A673 (cell line): ENCODE data around the gene KIAA1328. TPM values are rescaled to one million over a fixed set of nuclear protein-coding genes. Genes with fewer than 3 reads are reported as not detected.
A peak's percentile ranks its signal among the peaks of the same experiment; 100 is the strongest.

Experiments used
- BruUV-seq: library from RNA; stranded (reverse); fragments of 400-500 nt; replicated peaks from 2 replicates; lab custom pipeline; 2021; lab: Mats Ljungman, UMichigan
- CTCF ChIA-PET: fragments of 300-600 bp; sonication (Branson Sonifier 250); formaldehyde crosslinking; loops from one replicate; lab custom pipeline; 2022; ENCODE audit warnings: antibody characterized with exemption; lab: Charles Lee
- POLR2A ChIA-PET: fragments of 300-600 bp; sonication (Branson Sonifier 250); formaldehyde crosslinking; loops from one replicate; lab custom pipeline; 2022; ENCODE audit warnings: antibody characterized with exemption; ENCODE audit not compliant: low non-redundant PET; lab: Charles Lee
- DNase-seq: peaks from one replicate; pipeline ENCODE4 v3.0.0-alpha.2; 2015; ENCODE audit warnings: low spot score
- H3K27ac ChIP-seq: fragments of 200-600 bp; sonication (generic); 2 replicates; pipeline ENCODE4 v1.5.1; 2016; ENCODE audit warnings: mixed run types, low read depth, mild to moderate bottlenecking, mixed read lengths, antibody characterized with exemption, low read length; ENCODE audit not compliant: poor library complexity, severe bottlenecking
- H3K27me3 ChIP-seq: fragments of 200-600 bp; sonication (generic); replicated peaks from 2 replicates; pipeline ENCODE4 v1.6.1; 2017; ENCODE audit warnings: mixed run types, low read depth, mild to moderate bottlenecking, mixed read lengths, antibody characterized with exemption, low read length; ENCODE audit not compliant: insufficient read depth, poor library complexity
- H3K36me3 ChIP-seq: fragments of 200-600 bp; sonication (generic); 2 replicates; pipeline ENCODE4 v1.6.1; 2016; ENCODE audit warnings: mixed run types, mild to moderate bottlenecking, mixed read lengths, antibody characterized with exemption, low read length; ENCODE audit not compliant: insufficient read depth, poor library complexity, severe bottlenecking
- H3K4me1 ChIP-seq: fragments of 200-600 bp; sonication (generic); 2 replicates; pipeline ENCODE4 v1.6.1; 2017; ENCODE audit warnings: mixed run types, mild to moderate bottlenecking, mixed read lengths, antibody characterized with exemption, low read length; ENCODE audit not compliant: insufficient read depth, poor library complexity, severe bottlenecking
- H3K4me3 ChIP-seq: fragments of 200-600 bp; sonication (generic); 2 replicates; pipeline ENCODE4 v1.5.1; 2016; ENCODE audit warnings: low read depth, mixed run types, mild to moderate bottlenecking, mixed read lengths, low read length; ENCODE audit not compliant: poor library complexity, severe bottlenecking
- H3K9me3 ChIP-seq: fragments of 200-600 bp; sonication (generic); 2 replicates; pipeline ENCODE4 v1.6.1; 2016; ENCODE audit warnings: mixed run types, low read depth, mild to moderate bottlenecking, mixed read lengths, antibody characterized with exemption, low read length; ENCODE audit not compliant: poor library complexity, severe bottlenecking
- EZH2 ChIP-seq: fragments of 200-600 bp; sonication (generic); IDR thresholded peaks from 2 replicates; pipeline ENCODE4 v1.6.1; 2017; ENCODE audit warnings: borderline replicate concordance, low read depth, mild to moderate bottlenecking, mixed read lengths, antibody characterized with exemption, low read length; ENCODE audit not compliant: poor library complexity, severe bottlenecking
- intact Hi-C: fragments of 100-400 bp; cut with micrococcal nuclease; formaldehyde crosslinking; loops from one replicate; pipeline ENCODE4 v1.10.0; 2022; ENCODE audit not compliant: unreplicated experiment
- total RNA-seq: library from RNA; stranded (reverse); gene quantifications from 2 replicates; pipeline ENCODE4 v1.2.3, GENCODE V29; 2021
- TF ChIP-seq, protein P1 (sequence below): fragments of 300-800, 200-600 bp; sonication (generic); conservative IDR thresholded peaks from 2 replicates; pipeline ENCODE4 v1.5.1; 2017; ENCODE audit warnings: low read depth, mild to moderate bottlenecking, antibody characterized with exemption, low read length, moderate library complexity, mixed read lengths

The KIAA1328 gene
- total RNA-seq, 1 experiment from 2014 or later = 6.5 TPM

DNA sequence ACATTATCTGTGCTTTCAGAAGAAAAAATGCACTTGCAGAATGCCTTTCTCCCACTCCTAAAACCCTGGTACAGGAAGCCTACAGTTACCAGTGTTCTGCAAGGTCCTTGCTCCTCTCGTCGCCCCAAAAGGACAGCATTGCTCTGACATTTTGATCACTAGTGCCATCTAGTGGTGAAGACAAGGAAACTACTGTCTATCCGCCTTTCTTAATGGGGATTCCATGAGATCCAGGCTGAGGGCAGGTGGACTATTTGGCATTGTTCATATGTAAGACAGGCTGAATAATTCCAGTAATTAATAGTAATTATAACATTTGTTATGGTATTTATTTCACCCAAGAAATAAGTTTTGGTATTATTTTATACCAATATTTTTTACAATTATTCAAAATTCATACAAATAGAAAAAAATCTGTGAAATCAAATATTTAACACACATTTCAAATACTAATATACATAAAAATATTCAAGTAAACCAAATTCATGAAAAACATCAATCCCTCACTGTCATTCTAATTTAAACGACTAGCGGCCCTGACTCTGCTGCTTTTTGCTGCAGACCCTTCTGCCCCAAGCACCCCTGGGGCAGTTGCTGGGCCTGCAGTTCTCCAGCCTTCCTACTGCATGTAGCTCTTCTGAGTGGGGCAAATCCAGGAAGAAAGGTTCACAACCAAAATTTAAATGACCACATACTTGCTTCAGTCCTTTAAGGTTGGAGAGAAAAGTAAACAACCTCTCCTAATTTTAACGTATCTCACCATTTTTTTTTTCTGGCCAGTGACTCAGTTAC, 19.1 kb upstream of the KIAA1328 start:
- Histone ChIP-seq H3K36me3 (peaks cover 20% of the 10 kb centered on the region), H3K4me3 (no peak overlapping the region), H3K27ac (no peak overlapping the region), H3K27me3 (no peaks in the 10 kb centered on the region), H3K9me3 (no peaks in the 10 kb centered on the region), H3K4me1 (no peaks in the 10 kb centered on the region)
- ChIA-PET CTCF (interaction anchor here (0.6 to 1.5 kb wide), 2 partner anchors 15 to 714 kb away, joined by 5 to 6 read pairs; no protein-coding TSS in a partner anchor), POLR2A (no interaction called here)
- peak; percentile 85 for DNase-seq
- no TSS peak for BruUV-seq
- TF ChIP-seq, protein P1, sequence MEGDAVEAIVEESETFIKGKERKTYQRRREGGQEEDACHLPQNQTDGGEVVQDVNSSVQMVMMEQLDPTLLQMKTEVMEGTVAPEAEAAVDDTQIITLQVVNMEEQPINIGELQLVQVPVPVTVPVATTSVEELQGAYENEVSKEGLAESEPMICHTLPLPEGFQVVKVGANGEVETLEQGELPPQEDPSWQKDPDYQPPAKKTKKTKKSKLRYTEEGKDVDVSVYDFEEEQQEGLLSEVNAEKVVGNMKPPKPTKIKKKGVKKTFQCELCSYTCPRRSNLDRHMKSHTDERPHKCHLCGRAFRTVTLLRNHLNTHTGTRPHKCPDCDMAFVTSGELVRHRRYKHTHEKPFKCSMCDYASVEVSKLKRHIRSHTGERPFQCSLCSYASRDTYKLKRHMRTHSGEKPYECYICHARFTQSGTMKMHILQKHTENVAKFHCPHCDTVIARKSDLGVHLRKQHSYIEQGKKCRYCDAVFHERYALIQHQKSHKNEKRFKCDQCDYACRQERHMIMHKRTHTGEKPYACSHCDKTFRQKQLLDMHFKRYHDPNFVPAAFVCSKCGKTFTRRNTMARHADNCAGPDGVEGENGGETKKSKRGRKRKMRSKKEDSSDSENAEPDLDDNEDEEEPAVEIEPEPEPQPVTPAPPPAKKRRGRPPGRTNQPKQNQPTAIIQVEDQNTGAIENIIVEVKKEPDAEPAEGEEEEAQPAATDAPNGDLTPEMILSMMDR = peak; percentile 80
- no peak for TF ChIP-seq EZH2
- intact Hi-C loops = loop anchor here (1.0 kb wide), 1 partner anchor 121 kb away; no protein-coding TSS in a partner anchor

DNA sequence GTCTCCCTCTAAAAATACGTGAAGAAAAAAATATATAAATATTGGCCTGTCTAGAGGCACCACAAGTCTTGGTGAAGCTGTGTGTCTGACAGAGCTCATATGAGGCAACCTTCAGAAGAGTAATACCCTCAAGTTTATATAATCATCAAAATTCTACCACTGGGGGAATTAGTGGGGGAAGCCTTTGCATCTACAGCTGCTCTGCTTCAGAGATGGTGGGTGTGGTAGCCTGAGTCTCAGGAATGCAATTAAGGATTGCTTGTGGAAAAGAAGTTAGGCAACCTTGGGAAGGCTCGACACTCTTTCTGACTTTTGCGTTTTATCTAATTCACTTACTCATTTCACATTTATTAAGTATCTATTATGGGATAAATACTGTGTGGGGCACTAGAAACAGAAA, 17.5 kb upstream of the KIAA1328 start:
- Histone ChIP-seq H3K36me3 (peaks cover 12% of the 10 kb centered on the region), H3K27ac (no peak overlapping the region), H3K27me3 (no peaks in the 10 kb centered on the region), H3K4me3 (no peak overlapping the region), H3K4me1 (no peaks in the 10 kb centered on the region), H3K9me3 (no peaks in the 10 kb centered on the region)
- DNase-seq = no peak
- ChIA-PET POLR2A (no interaction called here), CTCF (no interaction called here)
- intact Hi-C loops = no loop called here
- TF ChIP-seq, protein P1 = no peak
- no peak for TF ChIP-seq EZH2
- BruUV-seq = no TSS peak

DNA sequence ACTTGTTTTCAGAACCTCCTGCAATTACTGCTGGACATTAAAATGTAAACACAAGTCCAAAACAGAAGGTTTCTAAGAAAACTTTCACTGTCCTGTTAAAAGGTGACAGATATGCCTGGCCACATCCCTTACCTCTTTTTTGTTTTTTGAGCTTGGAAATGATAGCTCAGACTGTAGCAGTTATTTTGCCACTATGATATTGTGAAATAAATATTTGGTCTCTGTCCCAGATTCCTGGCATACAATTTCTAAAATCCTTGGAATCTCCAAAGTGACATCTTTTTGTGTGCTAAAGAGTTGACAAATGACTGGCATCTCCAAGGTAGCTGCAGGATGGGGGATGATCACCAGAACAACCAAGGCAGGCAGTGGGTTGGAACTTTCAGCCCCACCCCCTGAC, 17.0 kb upstream of the KIAA1328 start:
- no peak for TF ChIP-seq EZH2
- TF ChIP-seq, protein P1 = no peak
- Histone ChIP-seq H3K4me3 (no peak overlapping the region), H3K36me3 (peaks cover 14% of the 10 kb centered on the region), H3K27me3 (no peaks in the 10 kb centered on the region), H3K9me3 (no peaks in the 10 kb centered on the region), H3K4me1 (no peaks in the 10 kb centered on the region), H3K27ac (no peak overlapping the region)
- DNase-seq = no peak
- CTCF ChIA-PET = no interaction called here
- intact Hi-C loops = no loop called here
- BruUV-seq = no TSS peak
- POLR2A ChIA-PET = interaction anchor here (0.6 kb wide), 1 partner anchor 1922 kb away, joined by 3 read pairs; no protein-coding TSS in a partner anchor
